Common myeloid progenitor, CD34-positive (primary cell): ENCODE results near the gene SLC10A7.

Experiments
- CTCF ChIA-PET: fragments of 350-600 bp; sonication (Branson Sonifier 250); formaldehyde crosslinking; loops from one replicate; lab custom pipeline; 2021; ENCODE audit warnings: antibody characterized with exemption; lab: Charles Lee
- POLR2A ChIA-PET: fragments of 350-600 bp; sonication (Branson Sonifier 250); formaldehyde crosslinking; loops from one replicate; lab custom pipeline; 2021; ENCODE audit warnings: antibody characterized with exemption; lab: Charles Lee
- DNase-seq, 3 donors: peaks; one replicate each; pipeline versions ENCODE4 v3.0.0 to v3.0.0-alpha.2; 2013
- H3K27ac ChIP-seq, 2 experiments: 1 replicate in 1 of 2; 2 replicates in 1 of 2; pipeline ENCODE4 v1.7.0; 2013; ENCODE audit warnings: inconsistent platforms in 2 of 2, low read length in 2 of 2, mild to moderate bottlenecking in 2 of 2, low read depth in 1 of 2, moderate library complexity in 1 of 2; ENCODE audit not compliant: severe bottlenecking in 2 of 2, insufficient read depth in 1 of 2, poor library complexity in 1 of 2
- H3K27me3 ChIP-seq, 5 experiments: replicated peaks in 2 of 5; 1 replicate in 3 of 5; 2 replicates in 2 of 5; pipeline versions ENCODE4 v1.6.1 to v1.7.0; 2013; ENCODE audit warnings: low read length in 4 of 5, mild to moderate bottlenecking in 2 of 5, moderate library complexity in 2 of 5, inconsistent platforms in 1 of 5; ENCODE audit not compliant: insufficient read depth in 5 of 5, control insufficient read depth in 4 of 5
- H3K36me3 ChIP-seq, 4 experiments: 1 replicate in 2 of 4; 2 replicates in 2 of 4; pipeline versions ENCODE4 v1.6.1 to v1.7.0; 2013; ENCODE audit warnings: low read length in 3 of 4, control low read depth in 1 of 4, mild to moderate bottlenecking in 1 of 4; ENCODE audit not compliant: control insufficient read depth in 4 of 4, insufficient read depth in 4 of 4
- H3K4me1 ChIP-seq, 4 experiments: 1 replicate in 3 of 4; 2 replicates in 1 of 4; pipeline versions ENCODE4 v1.6.1 to v1.7.1; 2013; ENCODE audit warnings: low read length in 3 of 4, mild to moderate bottlenecking in 3 of 4, control low read depth in 1 of 4, inconsistent platforms in 1 of 4, moderate library complexity in 1 of 4; ENCODE audit not compliant: control insufficient read depth in 4 of 4, insufficient read depth in 4 of 4; ENCODE audit errors: control extremely low read depth in 1 of 4
- H3K4me3 ChIP-seq, 7 experiments: 1 replicate in 4 of 7; 2 replicates in 3 of 7; pipeline versions ENCODE4 v1.5.1 to v1.7.0; 2013; ENCODE audit warnings: mild to moderate bottlenecking in 7 of 7, low read length in 6 of 7, moderate library complexity in 6 of 7, inconsistent platforms in 2 of 7, low read depth in 2 of 7, control low read depth in 1 of 7; ENCODE audit not compliant: insufficient read depth in 4 of 7, control insufficient read depth in 1 of 7; ENCODE audit errors: extremely low read depth in 1 of 7
- H3K9me3 ChIP-seq, 5 experiments: 1 replicate in 4 of 5; 2 replicates in 1 of 5; pipeline versions ENCODE4 v1.6.1 to v1.7.1; 2013; ENCODE audit warnings: low read length in 4 of 5, mild to moderate bottlenecking in 2 of 5, inconsistent platforms in 1 of 5, low read depth in 1 of 5, moderate library complexity in 1 of 5; ENCODE audit not compliant: control insufficient read depth in 4 of 5, insufficient read depth in 2 of 5; ENCODE audit errors: control extremely low read depth in 1 of 5
- WGBS: methylation state at CpG from one replicate; pipeline ENCODE4 v1.1.5; 2013; ENCODE audit not compliant: insufficient coverage; 5-methylcytosine and 5-hydroxymethylcytosine counted together

The SLC10A7 gene

DNA sequence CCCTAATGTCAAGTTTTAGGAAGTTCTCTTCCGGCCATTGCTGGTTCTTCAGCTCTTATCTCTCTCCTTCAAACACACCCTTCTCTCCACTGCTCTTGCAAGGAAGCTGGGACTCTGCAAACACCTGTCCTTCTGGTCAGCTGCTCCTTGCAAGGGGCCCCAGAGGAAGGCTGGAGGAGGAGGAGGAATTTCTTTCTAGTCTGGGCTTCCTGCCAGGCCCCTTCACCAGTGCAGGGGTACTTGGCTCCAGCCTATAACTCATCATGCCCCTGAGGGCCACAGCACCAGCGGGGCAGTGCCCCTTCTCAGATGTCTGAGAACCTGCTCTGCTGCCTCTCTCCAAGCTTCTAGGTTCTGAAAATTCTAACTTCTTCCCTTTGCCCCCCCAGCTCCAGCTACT lies 260.7 kb downstream of the SLC10A7 start:
- H3K9me3 ChIP-seq: no peaks in the 10 kb centered on the region
- H3K27ac ChIP-seq: no peak overlapping the region
- ChIA-PET POLR2A (no interaction called here), CTCF (no interaction called here)
- H3K4me1 ChIP-seq: no peaks in the 10 kb centered on the region
- H3K4me3 ChIP-seq: no peak overlapping the region
- WGBS: 80% methylated on average over 1 of the region's 2 CpGs
- peaks cover 1 to 6% (median 3%) of the 10 kb centered on the region in 4 experiments for H3K36me3 ChIP-seq
- no peaks in the 10 kb centered on the region for H3K27me3 ChIP-seq
- DNase-seq: no peak

DNA sequence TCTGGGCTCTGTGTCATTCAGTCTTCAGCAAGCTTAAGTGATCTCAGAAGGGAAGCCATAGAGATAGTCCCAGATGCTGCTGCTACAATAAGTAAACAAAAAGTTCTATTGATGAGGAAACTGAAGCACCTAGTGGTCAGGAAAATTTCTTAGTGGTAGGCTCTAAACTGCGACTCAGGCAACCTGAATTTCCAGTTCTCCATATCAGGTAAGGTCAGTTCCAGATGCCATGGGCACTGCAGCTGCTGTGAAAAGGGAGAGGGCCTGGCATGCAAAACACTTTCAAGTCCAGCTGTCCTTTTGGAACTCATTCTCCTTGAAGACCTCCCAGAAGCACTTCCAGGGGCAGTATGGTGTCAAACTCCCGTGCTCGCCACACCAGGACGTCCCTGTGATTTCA lies 261.2 kb downstream of the SLC10A7 start:
- Histone ChIP-seq H3K36me3 (peaks cover 2 to 6% (median 3%) of the 10 kb centered on the region in 4 experiments), H3K27me3 (no peaks in the 10 kb centered on the region), H3K4me3 (no peak overlapping the region), H3K27ac (no peak overlapping the region), H3K4me1 (no peaks in the 10 kb centered on the region), H3K9me3 (no peaks in the 10 kb centered on the region)
- DNase-seq: no peak
- CTCF ChIA-PET: interaction anchor here (1.8 kb wide), 1 partner anchor 10 kb away, joined by 4 read pairs; no protein-coding TSS in a partner anchor
- POLR2A ChIA-PET: no interaction called here
- WGBS: 97% methylated on average over 3 of the region's 4 CpGs

DNA sequence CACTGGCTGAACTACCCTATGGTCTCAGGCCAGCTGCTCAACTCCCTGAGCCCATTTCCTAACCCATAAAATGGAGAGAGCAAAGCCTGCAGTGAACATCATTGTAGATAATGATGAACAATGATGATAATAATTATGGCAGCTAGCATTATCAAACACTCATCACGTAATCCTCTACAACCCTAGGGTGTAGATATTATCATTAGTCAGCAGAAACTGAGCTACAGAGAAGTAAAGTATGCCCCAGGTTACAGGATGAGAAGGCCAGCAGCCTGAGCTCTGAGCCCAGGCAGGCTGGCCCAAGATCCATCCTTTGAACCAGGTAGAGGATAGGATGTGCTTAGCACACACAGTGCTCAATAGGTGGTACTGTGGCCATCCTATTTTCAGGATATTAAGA lies 264.2 kb downstream of the SLC10A7 start:
- CTCF ChIA-PET: no interaction called here

DNA sequence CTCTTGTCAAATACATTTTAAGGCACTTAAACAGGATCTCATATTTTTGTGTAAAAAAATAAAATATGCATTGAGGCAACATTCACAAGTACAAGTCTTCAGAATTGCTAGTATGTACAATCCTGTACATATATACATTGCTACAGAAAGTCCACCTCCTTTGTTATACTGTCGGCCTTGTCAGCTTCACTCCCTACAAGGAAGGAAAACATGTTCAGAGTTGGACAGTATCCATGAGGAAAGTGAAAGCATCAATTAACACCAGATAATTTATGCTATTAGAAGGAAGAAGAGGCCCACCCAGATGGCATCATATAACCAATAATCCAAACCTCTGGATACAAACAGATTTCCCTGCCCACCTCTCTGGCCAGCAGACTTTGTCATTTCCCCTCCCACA lies 265.4 kb downstream of the SLC10A7 start:
- ChIA-PET CTCF (no interaction called here), POLR2A (no interaction called here)
- no CpG with 5 or more reads among the region's 1 CpG for WGBS
- Histone ChIP-seq H3K4me3 (no peak overlapping the region), H3K4me1 (no peaks in the 10 kb centered on the region), H3K9me3 (no peaks in the 10 kb centered on the region), H3K27ac (no peak overlapping the region), H3K27me3 (no peaks in the 10 kb centered on the region), H3K36me3 (peaks cover 0 to 4% (median 3%) of the 10 kb centered on the region in 4 experiments)
- no peak for DNase-seq

More for the DNA sequence above, 264.2 kb downstream of the SLC10A7 start:
- no CpG with 5 or more reads among the region's 1 CpG for WGBS
- H3K27ac ChIP-seq: no peak overlapping the region
- no peaks in the 10 kb centered on the region for H3K9me3 ChIP-seq
- no peak for DNase-seq
- no peak overlapping the region for H3K4me3 ChIP-seq
- POLR2A ChIA-PET: no interaction called here
- no peaks in the 10 kb centered on the region for H3K27me3 ChIP-seq
- H3K4me1 ChIP-seq: no peaks in the 10 kb centered on the region
- peaks cover under 1 to 4% (median 3%) of the 10 kb centered on the region in 4 experiments for H3K36me3 ChIP-seq

DNA sequence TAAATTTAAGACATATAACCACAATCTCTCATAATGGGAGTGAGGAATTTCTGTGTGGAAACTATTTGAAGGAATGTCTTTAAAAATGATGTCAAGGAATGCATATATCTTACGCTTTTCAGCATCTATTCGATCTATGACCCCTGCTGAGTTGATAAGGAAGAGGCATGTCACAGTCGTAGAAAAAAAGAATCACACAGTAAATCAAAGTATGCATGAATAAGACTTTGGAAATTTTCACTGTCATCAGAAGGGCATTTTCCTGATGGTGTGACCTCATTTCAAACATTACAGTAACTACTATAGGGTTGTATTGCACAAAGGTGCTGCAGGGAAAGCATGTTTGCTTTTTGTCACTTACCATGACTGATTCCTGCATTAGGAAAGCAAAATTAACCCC lies 265.9 kb downstream of the SLC10A7 start:
- DNase-seq: no peak
- CTCF ChIA-PET: no interaction called here
- no peaks in the 10 kb centered on the region for H3K4me1 ChIP-seq

DNA sequence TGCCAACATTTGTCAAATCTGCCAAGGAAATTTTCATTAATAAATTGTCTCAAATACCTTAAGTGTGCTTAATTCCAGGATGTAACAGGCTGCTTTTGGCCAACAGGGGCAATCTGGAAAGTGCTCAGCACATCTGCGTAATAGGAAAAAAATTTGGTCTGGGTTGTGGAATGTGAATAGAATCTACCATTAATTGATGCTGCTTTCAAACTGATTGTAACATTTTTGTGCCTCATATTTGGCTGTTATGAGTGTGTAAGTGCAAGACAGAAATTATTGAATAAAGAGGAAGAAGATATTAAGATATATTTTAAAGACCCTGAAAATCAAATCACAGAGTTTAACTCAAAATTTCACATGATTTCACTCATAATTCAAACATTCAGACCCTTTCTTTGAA lies 266.3 kb downstream of the SLC10A7 start:
- WGBS: 88% methylated on average over 1 of the region's 1 CpG
- no peaks in the 10 kb centered on the region for H3K27me3 ChIP-seq
- H3K36me3 ChIP-seq: peaks cover 0 to 4% (median 3%) of the 10 kb centered on the region in 4 experiments
- DNase-seq: no peak
- POLR2A ChIA-PET: no interaction called here
- no peak overlapping the region for H3K27ac ChIP-seq
- no peaks in the 10 kb centered on the region for H3K4me1 ChIP-seq
- no peaks in the 10 kb centered on the region for H3K9me3 ChIP-seq
- CTCF ChIA-PET: no interaction called here
- no peak overlapping the region for H3K4me3 ChIP-seq

More for the DNA sequence above, 265.9 kb downstream of the SLC10A7 start:
- H3K4me3 ChIP-seq: no peak overlapping the region
- WGBS: no CpG with 5 or more reads among the region's 3 CpGs
- POLR2A ChIA-PET: no interaction called here
- peaks cover 0 to 4% (median 3%) of the 10 kb centered on the region in 4 experiments for H3K36me3 ChIP-seq
- no peak overlapping the region for H3K27ac ChIP-seq
- H3K27me3 ChIP-seq: no peaks in the 10 kb centered on the region
- H3K9me3 ChIP-seq: no peaks in the 10 kb centered on the region

DNA sequence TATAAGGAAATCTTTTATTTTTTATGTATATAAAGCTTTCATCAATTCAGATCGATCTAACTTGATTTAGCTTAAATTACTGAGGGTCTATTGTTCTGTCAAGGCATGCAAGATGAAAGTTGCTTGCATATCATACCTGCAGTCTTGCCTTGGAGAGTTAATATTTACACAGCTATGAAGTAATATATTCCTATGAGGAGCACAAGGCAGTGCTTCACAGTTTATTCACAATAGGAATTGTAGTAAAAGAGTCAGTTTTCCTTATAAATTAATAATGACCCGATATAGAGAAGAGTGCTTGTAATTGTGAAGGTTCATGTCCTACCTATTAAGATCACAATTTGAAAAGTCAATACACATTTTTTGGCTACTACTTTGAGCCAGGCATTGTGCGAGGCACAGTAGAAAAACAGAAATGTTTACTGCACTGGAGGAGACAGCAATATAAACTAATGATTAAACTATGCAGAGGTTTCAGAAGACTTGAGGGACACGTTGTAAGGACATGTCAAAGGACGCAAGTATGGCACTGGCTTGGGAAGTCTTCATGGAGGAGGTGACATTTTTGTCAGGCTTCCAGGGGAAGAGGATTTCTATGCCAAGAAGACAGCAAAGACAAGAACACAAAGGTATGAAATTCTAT lies 268.6 kb downstream of the SLC10A7 start:
- CTCF ChIA-PET: interaction anchor here (1.0 to 1.1 kb wide), 2 partner anchors 8 to 846 kb away, joined by 3 to 4 read pairs; no protein-coding TSS in a partner anchor
- POLR2A ChIA-PET: interaction anchor here (0.7 kb wide), 1 partner anchor 9 kb away, joined by 3 read pairs; no protein-coding TSS in a partner anchor
- Histone ChIP-seq H3K36me3 (peaks cover 0 to 3% (median 2%) of the 10 kb centered on the region in 4 experiments), H3K4me1 (no peaks in the 10 kb centered on the region), H3K4me3 (no peak overlapping the region), H3K9me3 (no peaks in the 10 kb centered on the region), H3K27me3 (no peaks in the 10 kb centered on the region), H3K27ac (no peak overlapping the region)
- no peak for DNase-seq
- WGBS: 100% methylated on average over 1 of the region's 5 CpGs
